ENCODE results near the gene MTERF4. TPM values are rescaled to one million over a fixed set of nuclear protein-coding genes. Genes with fewer than 3 reads are reported as not detected.

The MTERF4 gene
- total and polyA plus RNA-seq, 2 of the 4 experiments (the other 2 are of a cell fraction), result 26.6 to 33.3 TPM

DNA sequence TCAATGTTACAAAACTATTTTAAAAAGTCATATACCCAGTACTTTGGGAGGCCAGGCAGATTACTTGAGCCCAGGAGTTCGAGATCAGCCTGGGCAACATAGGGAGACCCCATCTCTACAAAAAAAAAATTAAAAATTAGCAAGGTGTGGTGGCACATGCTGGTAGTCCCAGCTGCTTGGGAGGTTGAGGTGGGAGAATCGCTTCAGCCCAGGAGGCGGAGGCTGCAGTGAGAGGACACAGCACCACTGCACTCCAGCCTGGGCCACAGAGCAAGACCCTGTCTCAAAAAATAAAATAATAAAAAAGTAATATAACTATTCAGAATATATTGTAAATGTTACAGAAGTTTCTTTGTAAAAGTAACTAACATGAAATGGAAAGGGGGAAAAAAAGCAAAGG is 45.2 kb upstream of the MTERF4 start:
- Histone ChIP-seq H3K4me1 (ENCODE audit: control insufficient read depth, insufficient read depth, low read length) (peaks cover 7% of the 10 kb centered on the region; the same call in 1 of the 2 replicates), H2BK15ac (ENCODE audit: low read depth, low read length) (no peak overlapping the region), H3K4me2 (ENCODE audit: low read depth, low read length) (no peak overlapping the region), H3K56ac (ENCODE audit: extremely low read depth, insufficient read depth, low read length) (no peak overlapping the region), H3K79me1 (ENCODE audit: low read depth in 1 of 2, low read length in 2 of 2) (peaks cover 18 to 27% of the 10 kb centered on the region in 2 experiments), H3K4me3 (ENCODE audit: insufficient read depth, low read depth, low read length) (no peak overlapping the region), H2AFZ (replicated peaks; ENCODE audit: low read length, poor library complexity) (no peak overlapping the region), H3K9me1 (ENCODE audit: insufficient read depth, low read length) (peaks cover 13% of the 10 kb centered on the region), H4K20me1 (ENCODE audit: insufficient read depth, low read length) (peaks cover 11% of the 10 kb centered on the region), H3K27me3 (ENCODE audit: control insufficient read depth, insufficient read depth, low read length) (no peaks in the 10 kb centered on the region), H3K27ac (ENCODE audit: insufficient read depth, low read length) (no peak overlapping the region), H4K5ac (ENCODE audit: low read depth, low read length) (no peak overlapping the region), H3K14ac (replicated peaks; ENCODE audit: low read depth, low read length) (no peak overlapping the region), H2BK20ac (ENCODE audit: low read depth, low read length) (no peak overlapping the region), H2AK9ac (replicated peaks; ENCODE audit: low read depth, low read length, poor library complexity) (no peak overlapping the region), H3K4ac (ENCODE audit: low read depth, low read length) (no peak overlapping the region), H4K8ac (ENCODE audit: low read depth in 2 of 2, low read length in 2 of 2) (no peak overlapping the region), H3K18ac (ENCODE audit: low read depth, low read length) (no peak overlapping the region), H2AK5ac (ENCODE audit: low read depth, low read length) (no peak overlapping the region), H2BK120ac (ENCODE audit: low read depth, low read length) (no peak overlapping the region), H3K36me3 (ENCODE audit: control insufficient read depth, insufficient read depth, low read length) (no peaks in the 10 kb centered on the region), H3K9me3 (ENCODE audit: control insufficient read depth, insufficient read depth, low read length) (no peaks in the 10 kb centered on the region), H2BK5ac (ENCODE audit: low read depth, low read length, poor library complexity, severe bottlenecking) (no peak overlapping the region), H4K91ac (ENCODE audit: insufficient read depth, low read depth, low read length) (no peak overlapping the region), H3K9ac (ENCODE audit: low read depth, low read length) (no peak overlapping the region), H3K23ac (ENCODE audit: low read depth, low read length) (no peak overlapping the region)
- no peak for ATAC-seq (ENCODE audit: low read depth)
- no CpG with 5 or more reads among the region's 3 CpGs for WGBS, 2 experiments (ENCODE audit: extremely low coverage in 2 of 2, insufficient read length in 1 of 2)
- dilution Hi-C loops (cut with HindIII; ENCODE audit: low sequenced_read_pairs, unreplicated experiment) (no loop called here), in situ Hi-C loops (cut with MboI; ENCODE audit: low sequenced_read_pairs) (no loop called here), intact Hi-C loops (cut with micrococcal nuclease) (no loop called here)
- TF ChIP-seq SMC3 (IDR thresholded peaks at IDR 0.05; ENCODE audit: low read depth, low read length), result no peak
- no peak for TF ChIP-seq MAFK (IDR thresholded peaks at IDR 0.05; ENCODE audit: low read depth, low read length)
- TF ChIP-seq CHD1 (IDR thresholded peaks at IDR 0.05; ENCODE audit: low read depth, low read length), result no peak
- no peak for TF ChIP-seq MXI1 (IDR thresholded peaks at IDR 0.05; ENCODE audit: borderline replicate concordance, low read depth, low read length)
- TF ChIP-seq, protein P1, sequence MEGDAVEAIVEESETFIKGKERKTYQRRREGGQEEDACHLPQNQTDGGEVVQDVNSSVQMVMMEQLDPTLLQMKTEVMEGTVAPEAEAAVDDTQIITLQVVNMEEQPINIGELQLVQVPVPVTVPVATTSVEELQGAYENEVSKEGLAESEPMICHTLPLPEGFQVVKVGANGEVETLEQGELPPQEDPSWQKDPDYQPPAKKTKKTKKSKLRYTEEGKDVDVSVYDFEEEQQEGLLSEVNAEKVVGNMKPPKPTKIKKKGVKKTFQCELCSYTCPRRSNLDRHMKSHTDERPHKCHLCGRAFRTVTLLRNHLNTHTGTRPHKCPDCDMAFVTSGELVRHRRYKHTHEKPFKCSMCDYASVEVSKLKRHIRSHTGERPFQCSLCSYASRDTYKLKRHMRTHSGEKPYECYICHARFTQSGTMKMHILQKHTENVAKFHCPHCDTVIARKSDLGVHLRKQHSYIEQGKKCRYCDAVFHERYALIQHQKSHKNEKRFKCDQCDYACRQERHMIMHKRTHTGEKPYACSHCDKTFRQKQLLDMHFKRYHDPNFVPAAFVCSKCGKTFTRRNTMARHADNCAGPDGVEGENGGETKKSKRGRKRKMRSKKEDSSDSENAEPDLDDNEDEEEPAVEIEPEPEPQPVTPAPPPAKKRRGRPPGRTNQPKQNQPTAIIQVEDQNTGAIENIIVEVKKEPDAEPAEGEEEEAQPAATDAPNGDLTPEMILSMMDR (conservative IDR thresholded peaks at IDR 0.05; ENCODE audit: low read depth, low read length), result no peak
- TF ChIP-seq, protein P2, sequence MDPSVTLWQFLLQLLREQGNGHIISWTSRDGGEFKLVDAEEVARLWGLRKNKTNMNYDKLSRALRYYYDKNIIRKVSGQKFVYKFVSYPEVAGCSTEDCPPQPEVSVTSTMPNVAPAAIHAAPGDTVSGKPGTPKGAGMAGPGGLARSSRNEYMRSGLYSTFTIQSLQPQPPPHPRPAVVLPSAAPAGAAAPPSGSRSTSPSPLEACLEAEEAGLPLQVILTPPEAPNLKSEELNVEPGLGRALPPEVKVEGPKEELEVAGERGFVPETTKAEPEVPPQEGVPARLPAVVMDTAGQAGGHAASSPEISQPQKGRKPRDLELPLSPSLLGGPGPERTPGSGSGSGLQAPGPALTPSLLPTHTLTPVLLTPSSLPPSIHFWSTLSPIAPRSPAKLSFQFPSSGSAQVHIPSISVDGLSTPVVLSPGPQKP (IDR thresholded peaks at IDR 0.05; ENCODE audit: borderline replicate concordance, low read depth, low read length), result no peak
- BruUV-seq (replicated peaks), result no TSS peak
- POLR2A ChIA-PET (ENCODE audit: unreplicated experiment), result no interaction called here
- CTCF ChIA-PET, result no interaction called here
- no peak for DNase-seq

Measured in IMR-90 (cell line).